T follicular helper cell (primary cell): ENCODE results near the gene TRERF1.
A peak's percentile ranks its signal among the peaks of the same experiment; 100 is the strongest.

Experiments
- DNase-seq: peaks from one replicate; pipeline ENCODE4 v3.0.0-alpha.2; 2020; ENCODE audit warnings: low read depth

The TRERF1 gene

GRCh38 chr6:42393339-42393738, 58.4 kb downstream of the TRERF1 start:
- no peak for DNase-seq

- no peak for DNase-seq
These were observed 58.9 kb downstream of the TRERF1 start for GRCh38 chr6:42392833-42393232.

GRCh38 chr6:42391441-42391840, 60.3 kb downstream of the TRERF1 start:
- no peak for DNase-seq

GRCh38 chr6:42390228-42390934, 61.3 kb downstream of the TRERF1 start:
- peak; percentile 24 for DNase-seq

GRCh38 chr6:42389736-42390135, 62.0 kb downstream of the TRERF1 start:
- no peak for DNase-seq

GRCh38 chr6:42388046-42388445, 63.7 kb downstream of the TRERF1 start:
- DNase-seq, result no peak

GRCh38 chr6:42387336-42387735, 64.4 kb downstream of the TRERF1 start:
- DNase-seq, result peak; percentile 36

GRCh38 chr6:42385339-42385738, 66.4 kb downstream of the TRERF1 start:
- DNase-seq, result no peak

GRCh38 chr6:42383421-42384205, 68.1 kb downstream of the TRERF1 start:
- DNase-seq, result no peak

GRCh38 chr6:42381850-42382249, 69.9 kb downstream of the TRERF1 start:
- DNase-seq, result no peak

- DNase-seq, result no peak
These were observed 71.3 kb downstream of the TRERF1 start for GRCh38 chr6:42380228-42380979.

GRCh38 chr6:42378536-42378935, 73.2 kb downstream of the TRERF1 start:
- DNase-seq, result no peak

- DNase-seq, result no peak
These were observed 73.6 kb downstream of the TRERF1 start for GRCh38 chr6:42378125-42378524.

- DNase-seq, result no peak
These were observed 76.6 kb downstream of the TRERF1 start for GRCh38 chr6:42375007-42375635.

GRCh38 chr6:42374018-42374669, 77.6 kb downstream of the TRERF1 start:
- DNase-seq, result no peak

GRCh38 chr6:42372699-42373098, 79.0 kb downstream of the TRERF1 start:
- no peak for DNase-seq

- DNase-seq, result no peak
These were observed 81.3 kb downstream of the TRERF1 start for GRCh38 chr6:42370323-42370985.

GRCh38 chr6:42369568-42369967, 82.2 kb downstream of the TRERF1 start:
- no peak for DNase-seq

GRCh38 chr6:42368181-42368580, 83.5 kb downstream of the TRERF1 start:
- peak; percentile 18 for DNase-seq

- DNase-seq, result no peak
These were observed 84.2 kb downstream of the TRERF1 start for GRCh38 chr6:42367353-42368011.

- no peak for DNase-seq
These were observed 84.8 kb downstream of the TRERF1 start for GRCh38 chr6:42366999-42367352.
